HG02981 (cell line): Measurements from ENCODE around the gene CRYBA2.

ENCODE experiments used
- ATAC-seq: cut with Tn5 transposase; IDR thresholded peaks from one replicate; pipeline ENCODE4 v1.9.1; 2021; ENCODE audit warnings: mild to moderate bottlenecking, moderate library complexity; ENCODE audit not compliant: unreplicated experiment

The CRYBA2 gene

DNA sequence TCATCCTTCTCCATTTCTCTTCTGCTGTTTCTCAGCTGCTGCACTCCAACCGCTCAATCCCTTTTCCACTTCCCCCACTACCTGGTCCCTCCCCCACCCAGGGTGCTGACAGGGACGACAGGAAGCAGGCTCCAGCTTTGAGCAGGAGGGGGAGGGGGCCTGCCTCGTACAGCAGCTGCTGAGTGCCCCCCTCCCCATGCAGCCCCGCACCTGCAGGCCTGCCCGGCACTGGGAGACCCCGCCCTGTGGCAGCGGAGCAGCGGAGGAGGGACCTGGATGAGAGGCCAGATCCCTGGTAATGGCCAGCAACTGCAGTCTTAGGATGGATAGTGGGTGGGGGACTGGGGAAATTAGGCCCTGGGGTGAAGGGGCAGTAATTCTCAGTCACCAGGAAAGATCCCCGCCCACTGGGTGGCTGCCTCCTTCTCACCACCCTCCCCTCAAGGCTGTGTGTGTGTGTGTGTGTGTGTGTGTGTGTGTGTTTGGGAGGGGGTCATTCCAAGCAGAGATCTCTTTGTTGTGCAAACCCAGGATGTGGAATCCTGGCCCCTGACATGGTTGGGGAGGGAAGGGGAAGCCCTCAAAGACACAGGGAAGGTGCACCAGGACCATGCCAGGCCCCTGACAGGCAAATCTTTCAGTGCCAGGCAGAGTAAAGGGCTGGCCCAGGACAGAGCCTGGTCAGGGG lies 6.8 kb upstream of the CRYBA2 start:
- no peak for ATAC-seq

DNA sequence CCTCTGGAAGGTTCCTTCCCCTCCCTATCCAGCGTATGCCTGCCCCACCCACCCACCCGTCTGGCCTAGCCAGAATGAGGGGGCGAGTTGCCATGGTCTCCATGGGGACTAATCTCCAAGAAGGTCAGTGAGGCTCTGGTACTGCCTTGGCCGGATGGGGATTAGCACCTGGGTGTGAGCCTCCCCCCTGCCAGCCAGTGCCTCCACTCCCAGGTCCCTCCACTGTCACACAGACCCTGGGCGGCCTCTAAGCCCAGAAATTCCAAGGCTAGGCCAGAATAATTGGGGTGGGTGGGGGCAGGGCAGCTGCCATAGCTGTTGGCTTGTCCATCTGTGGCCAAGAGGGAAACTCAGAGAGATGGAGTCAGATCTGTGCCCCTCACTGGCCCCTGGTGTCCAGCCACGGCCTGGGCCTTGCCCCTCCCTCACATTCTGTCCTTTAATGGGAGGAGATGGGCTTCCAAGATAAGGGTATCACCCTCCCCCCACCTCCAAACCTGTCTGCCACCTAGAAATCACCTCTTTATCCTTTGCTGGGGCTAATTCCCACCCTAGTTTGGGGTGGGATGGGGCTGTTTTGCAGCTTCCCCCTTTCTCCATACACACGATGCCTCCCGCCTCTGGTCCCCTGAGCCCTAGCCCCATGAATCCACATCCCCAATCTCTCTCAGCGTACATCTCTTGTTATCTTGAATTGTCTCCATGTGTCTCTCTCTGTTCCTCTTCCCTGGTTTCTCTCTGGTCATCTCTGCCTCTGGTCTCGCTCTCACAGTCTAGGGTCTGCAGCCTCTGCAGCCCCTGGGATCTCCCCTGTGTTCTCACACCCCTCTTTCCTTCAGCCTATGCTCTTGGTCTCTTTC lies 6.0 kb upstream of the CRYBA2 start:
- no peak for ATAC-seq

DNA sequence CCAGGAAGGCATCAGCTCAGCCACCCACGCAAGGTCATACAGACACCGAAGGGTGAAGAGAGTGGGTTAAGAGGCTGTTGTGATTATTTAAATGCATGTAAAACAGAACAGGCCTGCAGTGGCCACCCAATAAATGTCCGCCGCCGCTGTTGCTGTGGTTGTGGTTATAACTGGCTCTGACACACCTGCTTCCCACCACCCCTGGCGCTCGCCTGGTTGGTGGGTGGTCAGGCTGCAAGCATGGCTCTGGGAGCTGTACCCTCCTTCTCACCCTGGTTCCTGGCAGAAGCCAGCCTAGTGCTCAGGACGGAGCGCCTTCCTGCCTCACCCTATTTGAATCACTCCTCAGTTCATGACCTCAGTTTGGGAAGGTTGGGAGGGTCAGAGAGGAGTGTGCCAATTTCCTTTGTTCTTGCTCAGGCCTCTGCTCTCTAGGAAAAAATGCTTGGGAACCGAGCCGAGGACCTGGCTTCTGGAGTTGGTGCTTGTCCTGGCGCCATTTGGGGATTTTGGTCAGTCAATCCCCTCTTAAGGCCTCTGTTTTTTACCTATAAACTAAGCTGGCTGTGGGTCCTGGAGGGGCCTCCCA lies 5.3 kb upstream of the CRYBA2 start:
- ATAC-seq, result no peak

GRCh38 chr2:218997731-218998130 lies 4.5 kb upstream of the CRYBA2 start:
- no peak for ATAC-seq

- no peak for ATAC-seq
Observed at GRCh38 chr2:218996937-218997336, 3.7 kb upstream of the CRYBA2 start.

- ATAC-seq, result no peak
Observed at GRCh38 chr2:218995972-218996711, 2.9 kb upstream of the CRYBA2 start.

GRCh38 chr2:218995561-218995960 lies 2.3 kb upstream of the CRYBA2 start:
- no peak for ATAC-seq

DNA sequence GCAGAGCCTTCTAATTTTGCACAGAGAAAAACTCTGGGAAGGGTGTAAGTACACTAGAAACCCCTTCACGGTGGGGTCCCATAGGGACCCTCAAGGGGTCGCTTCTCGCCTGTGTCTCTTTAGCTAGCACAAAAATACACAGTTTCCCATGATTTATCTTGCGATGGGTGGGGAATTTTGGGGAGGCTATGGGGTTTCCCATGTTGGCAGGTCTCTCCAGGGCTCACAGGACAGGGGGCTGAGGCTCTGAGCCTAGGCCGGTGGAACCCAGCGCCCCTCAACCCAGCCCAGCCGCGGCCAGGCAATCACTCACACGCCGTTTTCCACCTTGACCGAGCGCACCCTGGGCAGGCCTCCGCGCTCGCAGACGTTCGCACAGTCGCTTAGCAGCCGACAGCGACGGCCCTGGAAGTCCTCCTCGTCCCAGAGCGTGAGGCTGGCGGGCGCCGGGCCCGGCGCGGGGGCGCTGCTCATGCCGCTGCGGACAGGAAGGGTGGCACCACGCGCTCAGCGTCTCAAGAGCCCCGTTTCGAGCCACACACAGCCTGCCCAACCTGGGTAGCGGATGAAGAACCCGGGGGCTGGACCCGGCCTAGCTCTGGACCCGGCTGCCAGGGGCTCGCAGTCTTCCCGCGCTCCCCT lies 398 bp downstream of the CRYBA2 start:
- ATAC-seq, result no peak

- ATAC-seq, result no peak
Observed at GRCh38 chr2:218992196-218992595, 1.0 kb downstream of the CRYBA2 start.

DNA sequence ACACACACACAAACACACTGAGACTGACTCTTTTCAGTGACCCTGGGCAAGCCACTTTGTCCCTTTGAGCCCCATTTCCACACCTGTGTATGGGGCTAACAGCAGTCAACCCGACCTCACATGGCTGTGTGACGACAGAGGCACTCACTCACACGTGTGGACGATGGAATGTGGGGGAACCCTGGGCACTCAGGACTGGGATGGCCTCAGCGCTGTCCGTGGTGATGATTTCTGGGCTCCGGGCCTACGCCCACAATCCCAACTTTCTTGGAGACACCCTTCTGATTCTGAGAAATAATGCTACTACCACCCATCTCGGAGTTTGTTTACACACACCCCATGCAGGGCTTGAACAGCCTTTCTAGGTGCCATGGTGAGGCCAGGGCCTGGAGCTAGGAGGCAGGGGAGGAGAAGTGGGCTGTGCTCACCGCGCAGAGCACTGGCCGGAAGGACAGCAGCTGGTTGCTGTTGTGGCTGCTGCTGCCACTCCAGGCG lies 1.5 kb downstream of the CRYBA2 start:
- ATAC-seq, result no peak

- no peak for ATAC-seq
Observed at GRCh38 chr2:218990612-218991011, 2.6 kb downstream of the CRYBA2 start.

DNA sequence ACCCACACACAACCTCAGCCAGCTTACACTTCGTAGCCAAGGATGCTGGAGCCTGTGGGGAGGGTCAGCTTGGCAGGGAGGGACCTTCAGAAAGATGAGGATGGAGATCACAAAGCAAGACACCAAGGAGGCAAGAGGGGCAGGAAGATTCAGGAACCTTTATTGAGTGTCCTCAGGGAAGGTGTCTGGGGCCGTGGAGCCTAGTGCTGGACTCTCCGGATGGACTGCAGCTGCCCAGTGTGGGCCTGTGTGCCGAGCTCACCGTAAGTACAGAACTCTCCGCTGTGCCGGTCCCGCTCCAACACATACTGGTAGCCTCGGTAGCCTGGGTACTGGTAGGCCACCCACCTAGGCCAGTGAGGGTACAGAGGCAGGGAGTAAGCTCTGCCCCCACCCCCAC lies 3.2 kb downstream of the CRYBA2 start:
- ATAC-seq, result no peak

GRCh38 chr2:218988650-218989049 lies 4.6 kb downstream of the CRYBA2 start:
- no peak for ATAC-seq

DNA sequence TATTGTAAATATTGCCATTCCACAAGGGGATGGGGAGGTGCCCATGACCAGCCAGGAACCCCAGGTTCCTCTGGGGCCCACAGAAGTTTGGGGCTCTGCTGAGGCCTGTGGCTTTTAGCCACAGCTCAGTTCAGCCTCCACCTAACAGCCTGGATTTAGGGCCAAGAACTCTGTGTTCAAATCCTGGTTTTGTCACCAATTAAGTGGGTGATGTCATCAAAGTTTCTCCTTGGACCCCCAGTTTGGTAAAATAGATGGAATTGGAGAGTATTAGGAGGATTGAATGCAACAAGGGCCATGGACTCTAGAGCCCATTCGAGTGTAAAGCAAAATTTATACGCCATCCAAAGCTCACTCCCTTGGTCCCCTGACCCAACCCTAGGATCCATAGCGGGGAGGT lies 5.1 kb downstream of the CRYBA2 start:
- no peak for ATAC-seq

GRCh38 chr2:218986148-218986761 lies 7.0 kb downstream of the CRYBA2 start:
- no peak for ATAC-seq

GRCh38 chr2:218985325-218986091 lies 7.7 kb downstream of the CRYBA2 start:
- ATAC-seq, result no peak

- no peak for ATAC-seq
Observed at GRCh38 chr2:218985021-218985324, 8.2 kb downstream of the CRYBA2 start, which contains the start of gene FEV. FEV (minus strand) TSS chr2:218985184; CDS start chr2:218985075, 109 bp downstream.

- no peak for ATAC-seq
Observed at GRCh38 chr2:218984239-218985020, 8.8 kb downstream of the CRYBA2 start.

DNA sequence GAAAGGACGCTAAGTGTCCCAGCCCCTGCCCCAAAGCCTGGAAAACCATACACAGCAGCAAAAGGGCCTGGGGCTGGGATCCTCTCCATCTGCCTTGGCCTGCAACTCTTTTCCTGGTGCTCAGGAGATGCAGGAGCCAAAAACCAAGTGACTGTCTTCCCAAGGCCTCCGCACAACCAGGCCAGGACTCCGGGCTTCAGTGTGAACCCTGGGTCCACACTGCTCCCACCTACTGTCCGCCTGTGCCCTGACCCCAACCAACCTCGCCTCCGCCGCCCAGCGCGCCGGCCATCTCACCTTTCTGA lies 9.3 kb downstream of the CRYBA2 start:
- ATAC-seq, result no peak
